DMS 273 (cell line): Measurements from ENCODE around the gene ZXDC.

Experiments
- DNase-seq: peaks from one replicate; lab custom pipeline; 2025; ENCODE audit not compliant: unreplicated experiment; lab: John Stamatoyannopoulos, UW

The ZXDC gene

DNA sequence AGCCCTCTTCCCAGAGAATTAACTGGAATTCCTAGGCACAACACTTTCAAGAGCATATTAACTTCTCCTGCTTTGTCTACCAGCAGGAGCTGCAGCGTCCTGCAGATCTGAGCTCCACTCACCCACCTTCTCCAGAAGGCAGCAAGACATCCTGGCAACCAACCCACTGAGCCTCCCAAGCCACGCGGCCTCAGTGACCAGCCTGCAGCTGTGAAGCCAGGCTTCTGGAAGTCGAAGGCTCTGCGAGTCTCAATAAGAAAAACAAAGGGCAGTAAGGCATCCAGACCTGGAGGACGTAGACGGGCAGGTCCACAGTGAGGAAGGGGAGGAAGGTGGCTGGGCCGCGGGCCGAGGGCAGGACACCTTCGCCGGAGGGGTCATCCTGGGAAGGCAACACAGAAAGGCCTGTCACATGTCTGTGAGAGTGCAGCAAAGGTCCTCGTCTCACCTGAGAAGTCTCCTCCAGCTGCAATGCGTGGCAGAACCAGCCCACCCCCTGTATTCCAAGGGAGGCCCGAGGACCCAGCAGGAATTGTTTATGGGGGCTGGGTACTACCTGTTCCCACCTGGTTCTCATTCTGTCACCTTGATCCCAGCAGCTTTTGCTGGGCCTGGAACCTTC is 36.2 kb downstream of the ZXDC start:
- DNase-seq: no peak

DNA sequence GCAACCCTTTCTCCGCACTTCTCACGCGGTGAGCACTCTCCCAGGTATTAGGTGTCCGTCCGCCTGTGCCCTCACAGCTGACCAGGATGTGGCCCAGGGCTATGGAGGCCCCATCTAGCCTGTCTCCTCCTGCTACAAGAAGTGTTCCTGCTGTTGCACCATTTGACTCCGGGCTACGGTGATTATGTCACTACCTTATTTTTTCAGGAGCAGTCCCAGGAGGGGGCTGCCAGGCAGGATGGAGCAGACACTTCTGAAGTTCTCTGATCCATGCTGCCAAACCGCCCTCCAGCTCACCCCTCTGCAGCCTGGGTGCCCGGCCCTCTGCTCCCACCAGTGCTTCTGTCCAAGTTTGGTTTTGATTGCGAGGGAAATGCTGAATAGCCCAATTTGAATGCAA is 36.9 kb downstream of the ZXDC start:
- DNase-seq: no peak

DNA sequence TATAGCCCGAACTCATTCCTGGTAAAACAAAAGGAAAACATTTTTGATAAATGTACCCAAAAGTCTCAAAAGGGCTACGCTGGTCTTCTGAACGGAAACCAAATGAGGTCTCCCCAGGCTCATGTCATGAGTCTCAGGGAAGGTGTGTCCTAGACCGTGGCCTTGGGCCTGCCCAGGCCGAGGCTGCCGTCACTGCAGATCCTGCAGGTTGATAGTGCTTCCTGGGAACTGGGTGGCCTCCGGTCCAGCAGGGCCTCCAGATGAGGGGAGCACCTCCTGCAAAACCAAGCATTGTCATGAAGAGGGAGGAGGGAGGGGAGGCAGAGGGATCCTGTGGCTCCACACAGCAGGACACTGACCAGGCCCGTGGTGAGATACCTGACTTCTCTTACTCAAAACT is 37.5 kb downstream of the ZXDC start:
- no peak for DNase-seq

GRCh38 chr3:126436826-126437717 is 38.6 kb downstream of the ZXDC start:
- no peak for DNase-seq

DNA sequence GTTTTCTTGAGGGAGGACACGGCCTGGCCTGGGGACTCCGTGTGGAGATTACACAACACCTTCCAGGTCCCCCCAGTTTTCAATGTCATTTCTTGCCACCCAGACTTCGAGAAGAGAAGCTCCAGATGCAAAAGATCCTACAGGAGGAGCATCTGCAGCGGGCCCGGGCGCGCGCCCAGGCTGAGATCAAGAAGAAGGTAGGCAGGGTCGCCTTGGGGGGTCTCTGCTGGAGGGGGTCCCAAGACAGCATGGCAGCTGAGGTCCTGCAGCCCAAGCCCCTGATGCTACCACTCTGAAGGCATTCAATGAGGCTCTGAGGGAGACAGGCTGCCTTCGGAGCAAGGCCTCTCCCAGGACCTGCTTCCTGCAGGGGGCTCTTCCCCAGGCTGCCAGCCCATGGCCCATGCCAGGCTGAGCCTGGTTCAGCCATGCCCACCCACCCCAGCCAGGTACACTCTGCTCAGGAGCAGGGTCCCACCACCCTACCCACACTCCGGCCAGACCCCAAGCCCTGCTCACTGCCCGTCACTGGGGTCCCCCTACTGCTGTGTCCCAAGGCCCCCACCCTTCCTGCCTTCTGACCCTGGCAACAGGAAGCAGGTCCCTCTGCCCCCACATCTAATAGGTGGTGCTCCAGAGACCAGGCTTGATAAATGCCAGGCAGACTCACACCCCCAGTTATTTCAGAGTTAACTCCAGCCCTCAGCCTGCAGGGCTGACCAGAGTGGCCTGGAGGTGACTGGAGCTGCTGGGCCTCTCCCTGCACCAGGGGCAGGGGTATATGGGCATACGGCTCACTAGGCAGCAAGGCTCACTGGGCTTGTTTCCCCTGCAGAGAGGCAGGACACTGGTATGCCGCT is 40.0 kb downstream of the ZXDC start:
- DNase-seq: no peak

DNA sequence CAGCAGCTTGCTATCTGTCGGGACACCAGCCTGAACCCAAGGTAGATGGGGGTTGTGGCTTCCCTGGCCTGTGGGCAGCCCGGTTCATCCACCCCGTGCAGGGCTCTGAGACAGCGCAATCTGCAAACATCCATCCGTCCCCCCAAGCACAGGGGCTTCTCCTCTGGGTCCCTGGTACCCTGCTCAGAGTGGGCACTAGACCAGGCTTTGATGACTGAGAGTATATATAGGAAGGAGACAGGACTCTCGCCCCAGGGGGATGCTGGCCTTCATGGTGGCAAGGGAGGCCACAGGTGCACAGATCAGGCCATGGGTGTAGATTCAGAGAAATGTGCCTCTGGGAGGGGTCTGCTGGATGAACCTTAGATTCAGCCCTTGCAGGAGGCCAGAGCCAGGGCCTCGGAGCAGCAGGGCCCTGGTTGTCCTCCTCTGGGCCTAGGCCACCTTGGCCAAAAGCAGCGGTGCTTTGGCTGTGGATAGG is 40.7 kb downstream of the ZXDC start:
- no peak for DNase-seq

- no peak for DNase-seq
Observed at GRCh38 chr3:126434264-126434590, 41.5 kb downstream of the ZXDC start.

DNA sequence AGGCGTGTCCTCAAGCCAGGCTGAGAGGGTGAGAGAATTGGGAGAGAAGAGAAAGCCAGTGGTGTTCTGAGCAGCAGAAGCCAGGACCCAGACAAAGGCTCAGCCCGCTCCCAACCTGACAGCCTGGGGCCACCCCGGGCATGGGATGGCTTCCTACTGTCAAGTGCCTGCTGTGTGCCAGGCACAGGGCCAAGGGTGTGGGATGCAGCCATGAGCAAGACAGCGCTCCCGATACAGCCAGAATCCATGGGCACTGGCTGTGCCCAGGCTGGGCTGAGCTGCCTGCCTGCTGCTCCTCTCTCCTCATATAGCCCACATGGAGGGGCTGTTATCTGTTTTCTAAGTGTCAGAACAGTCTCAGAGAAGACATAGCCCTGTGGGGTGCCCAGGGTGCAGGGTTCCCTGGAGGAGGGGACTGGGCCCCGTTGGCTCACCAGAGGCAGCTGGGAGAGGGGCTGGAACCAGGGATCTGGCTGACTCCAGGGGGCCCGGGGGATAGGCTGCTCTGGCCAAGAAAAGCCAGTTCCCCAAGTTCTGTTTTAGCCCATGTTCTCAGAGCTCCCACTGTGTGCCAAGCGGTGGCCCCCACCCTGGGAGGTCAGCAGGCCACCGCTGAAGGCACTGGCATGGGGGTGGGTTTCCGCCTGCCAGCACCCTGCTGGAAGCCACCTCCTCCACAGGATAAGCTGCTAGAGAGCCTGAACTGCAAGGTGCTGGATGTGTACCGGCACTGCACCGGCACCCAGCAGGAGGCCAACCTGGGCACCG is 42.0 kb downstream of the ZXDC start:
- DNase-seq: peak; percentile 61

- no peak for DNase-seq
Observed at GRCh38 chr3:126433105-126433430, 42.6 kb downstream of the ZXDC start.

DNA sequence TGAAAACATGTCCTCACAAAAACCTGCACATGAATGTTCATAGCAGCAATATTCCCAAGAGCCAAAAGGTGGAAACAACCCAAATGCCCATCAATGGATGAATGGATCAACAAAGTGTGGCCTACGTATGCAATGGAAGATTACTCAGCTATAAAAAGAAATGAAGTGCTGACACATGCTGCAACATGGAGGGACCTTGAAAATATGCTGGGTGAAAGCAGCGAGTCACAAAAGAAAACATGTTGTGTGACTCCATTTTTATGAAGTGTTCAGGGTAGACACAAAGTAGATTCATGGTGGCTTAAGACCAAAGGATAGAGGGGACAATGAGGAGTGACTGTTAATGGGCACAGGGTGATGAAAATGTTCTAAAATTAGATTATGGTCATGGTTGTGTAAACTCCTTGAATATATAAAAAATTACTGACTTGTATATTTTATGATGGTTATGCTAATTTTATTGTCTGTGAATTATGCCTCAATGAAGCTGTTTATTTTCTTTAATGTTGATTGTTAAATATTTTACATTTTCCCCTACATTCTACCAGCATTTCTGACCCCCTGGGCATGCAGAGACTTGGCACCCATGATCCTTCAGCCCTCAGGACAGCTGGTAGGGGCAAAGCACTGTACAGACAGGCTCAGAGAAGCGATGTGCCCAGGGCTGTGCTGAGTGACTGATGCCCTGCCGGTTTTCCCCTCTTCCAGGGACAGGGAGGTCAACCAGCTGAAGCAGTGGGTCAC is 43.2 kb downstream of the ZXDC start:
- no peak for DNase-seq

DNA sequence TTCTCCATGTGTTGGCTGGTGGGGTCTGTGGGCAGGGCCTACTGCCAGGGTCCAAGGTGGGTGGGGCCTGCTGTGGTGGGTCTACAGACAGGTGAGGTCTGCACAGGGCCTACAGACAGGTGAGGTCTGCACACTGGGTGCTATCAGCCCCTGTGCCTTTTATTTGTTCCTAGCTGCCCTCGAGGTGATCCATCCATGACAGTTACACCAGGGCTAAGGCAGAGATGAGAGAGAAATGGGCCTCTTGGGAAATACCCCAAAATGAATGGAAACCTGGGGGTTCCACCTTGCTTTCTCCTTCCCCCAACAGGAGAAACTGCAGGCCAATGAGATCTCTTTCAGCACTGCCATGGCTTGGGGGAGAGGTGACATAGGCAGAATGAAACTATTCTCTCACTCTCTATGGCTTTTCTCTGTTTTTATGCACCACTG is 44.6 kb downstream of the ZXDC start:
- no peak for DNase-seq

DNA sequence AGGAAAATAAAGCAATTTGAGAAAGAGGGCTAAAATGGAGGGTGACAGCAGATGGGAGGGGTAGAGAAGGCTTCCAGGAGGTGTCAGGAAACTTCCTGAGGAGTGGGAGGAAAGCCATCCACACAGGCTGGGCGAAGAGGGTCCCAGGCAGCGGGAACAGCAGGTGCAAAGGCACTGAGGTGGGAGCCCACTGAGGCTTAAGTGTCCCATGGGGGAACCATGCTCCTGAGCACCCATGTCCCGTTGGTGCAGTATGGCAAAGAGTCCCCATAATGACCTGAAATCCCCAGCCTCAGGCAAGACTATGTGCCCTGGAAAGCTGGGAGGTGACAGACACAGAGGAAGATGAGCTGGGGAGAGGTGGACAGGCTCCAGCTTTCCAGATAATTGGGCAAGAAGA is 50.9 kb downstream of the ZXDC start:
- no peak for DNase-seq

GRCh38 chr3:126424039-126424717 is 51.5 kb downstream of the ZXDC start:
- no peak for DNase-seq

- DNase-seq: no peak
Observed at GRCh38 chr3:126423191-126424038, 52.3 kb downstream of the ZXDC start.

- no peak for DNase-seq
Observed at GRCh38 chr3:126422571-126423091, 53.1 kb downstream of the ZXDC start.

GRCh38 chr3:126422121-126422520 is 53.6 kb downstream of the ZXDC start:
- no peak for DNase-seq

GRCh38 chr3:126421573-126422119 is 54.0 kb downstream of the ZXDC start:
- no peak for DNase-seq
